ENCODE results near the gene CDKL1.
"Not testable (repeated sequence)": the region's sequence is repeated elsewhere in the genome, so short reads cannot be mapped to it uniquely, and the experiment has no call there.

The CDKL1 gene

GRCh38 chr14:50320283-50320682 lies 76.4 kb downstream of the CDKL1 start:
- peak in 1 of 2 experiments; percentile 28 for DNase-seq

- no peak for DNase-seq
Measured at GRCh38 chr14:50319721-50320120, 77.0 kb downstream of the CDKL1 start.

- DNase-seq = no peak
Measured at GRCh38 chr14:50319293-50319692, 77.4 kb downstream of the CDKL1 start.

- DNase-seq = no peak
Measured at GRCh38 chr14:50318031-50318626, 78.6 kb downstream of the CDKL1 start.

GRCh38 chr14:50314098-50314497 lies 82.6 kb downstream of the CDKL1 start:
- DNase-seq = not testable (repeated sequence)

GRCh38 chr14:50312734-50313054 lies 84.0 kb downstream of the CDKL1 start:
- no peak for DNase-seq

- DNase-seq = peak; percentile 89 to 92
Measured at GRCh38 chr14:50311972-50312733, 84.5 kb downstream of the CDKL1 start, which contains the start of the genes DMAC2L and L2HGDH. Gene DMAC2L, plus strand, starts transcription at chr14:50312324. Its CDS starts 9,164 bp downstream, at chr14:50321488. Gene L2HGDH, minus strand, starts transcription at chr14:50312229. Its CDS starts 79 bp downstream, at chr14:50312150.

- DNase-seq = no peak
Measured at GRCh38 chr14:50311337-50311971, 85.2 kb downstream of the CDKL1 start.

- DNase-seq = no peak
Measured at GRCh38 chr14:50310445-50310844, 86.2 kb downstream of the CDKL1 start.

- DNase-seq = no peak
Measured at GRCh38 chr14:50308363-50308915, 88.2 kb downstream of the CDKL1 start.

- DNase-seq = no peak
Measured at GRCh38 chr14:50303744-50304471, 92.8 kb downstream of the CDKL1 start.

GRCh38 chr14:50301914-50302313 lies 94.8 kb downstream of the CDKL1 start:
- no peak for DNase-seq

- DNase-seq = no peak
Measured at GRCh38 chr14:50299585-50299984, 97.1 kb downstream of the CDKL1 start.

GRCh38 chr14:50290306-50290705 lies 106.4 kb downstream of the CDKL1 start:
- no peak for DNase-seq

GRCh38 chr14:50288146-50288545 lies 108.5 kb downstream of the CDKL1 start:
- no peak for DNase-seq

GRCh38 chr14:50285861-50286260 lies 110.8 kb downstream of the CDKL1 start:
- no peak for DNase-seq

Measured in activated CD4-positive, alpha-beta T cell treated with anti-CD3 and anti-CD28 coated beads, Interleukin-2, amount 50 U/mL, for 48 hours (primary cell).